Measurements from ENCODE around the gene OR10A2. TPM values are rescaled to one million over a fixed set of nuclear protein-coding genes. Genes with fewer than 3 reads are reported as not detected.

Gene OR10A2
- total and polyA plus RNA-seq, 10 of the 15 experiments (the other 5 are each of a cell fraction or from before 2014, with no cell fraction given): 0.04 to 0.06 TPM; not detected in 8

DNA sequence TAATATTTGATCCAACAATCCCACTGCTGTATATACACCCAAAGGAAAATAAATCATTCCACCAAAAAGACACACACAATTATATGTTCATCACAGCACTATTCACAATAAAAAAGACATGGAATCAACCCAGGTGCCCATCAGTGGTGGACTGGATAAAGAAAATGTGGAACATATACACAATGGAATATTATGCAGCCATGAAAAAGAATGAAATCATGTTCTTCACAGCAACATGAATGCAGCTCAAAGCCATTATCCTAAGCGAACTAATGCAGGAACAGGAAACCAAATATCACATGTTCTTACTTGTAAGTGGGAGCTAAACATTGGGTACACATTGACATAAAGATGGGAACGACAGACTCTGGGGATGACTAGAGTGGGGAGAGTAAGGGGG lies 56.8 kb downstream of the OR10A2 start:
- WGBS (ENCODE audit: insufficient coverage, insufficient replicate concordance, low lambda C conversion rate, missing lambda C conversion rate): 42% methylated on average over 2 of the region's 2 CpGs
- SMC1A ChIA-PET (ENCODE audit: uncharacterized antibody, unreplicated experiment): no interaction called here
- no peaks in the 10 kb centered on the region for H3K36me3 ChIP-seq (ENCODE audit: control insufficient read depth in 2 of 2, insufficient read depth in 2 of 2, low read length in 1 of 2)
- in situ Hi-C loops (cut with MboI) (no loop called here), intact Hi-C loops (cut with micrococcal nuclease; ENCODE audit: unreplicated experiment) (no loop called here)
- no peak overlapping the region for H3K27ac ChIP-seq (ENCODE audit: control insufficient read depth, insufficient read depth)
- H2AFZ ChIP-seq (ENCODE audit: control insufficient read depth, low read depth, low read length): no peak overlapping the region
- no peak for ATAC-seq
- no peaks in the 10 kb centered on the region for H3K9me3 ChIP-seq (replicated peaks; ENCODE audit: control insufficient read depth, insufficient read depth, low read length)
- H3K4me3 ChIP-seq: no peak overlapping the region
- RAD21 ChIA-PET (ENCODE audit: unreplicated experiment): no interaction called here
- POLR2A ChIA-PET: no interaction called here
- no peaks in the 10 kb centered on the region; a peak in 1 of 4 replicates for H3K27me3 ChIP-seq (replicated peaks in 1 of 2; ENCODE audit: control insufficient read depth in 2 of 2, insufficient read depth in 2 of 2, low read length in 1 of 2)
- H3K9ac ChIP-seq (ENCODE audit: control insufficient read depth, insufficient read depth, low read length): no peak overlapping the region
- no TSS peak for BruUV-seq (replicated peaks)
- H3K4me2 ChIP-seq (ENCODE audit: control insufficient read depth, insufficient read depth): no peak overlapping the region
- CTCF ChIA-PET: interaction anchor here (1.4 kb wide), 1 partner anchor 12 kb away, joined by 3 read pairs; no protein-coding TSS in a partner anchor
- H4K20me1 ChIP-seq (ENCODE audit: control insufficient read depth, insufficient read depth): no peaks in the 10 kb centered on the region
- H3K4me1 ChIP-seq (ENCODE audit: control insufficient read depth, insufficient read depth, low read length): no peaks in the 10 kb centered on the region
- no peak for FAIRE-seq
- DNase-seq (ENCODE audit: low read depth, low spot score): no peak
- no peaks in the 10 kb centered on the region for H3K79me2 ChIP-seq (ENCODE audit: control insufficient read depth, insufficient read depth, low read length)
- TF ChIP-seq RELA (IDR thresholded peaks at IDR 0.05; ENCODE audit: borderline replicate concordance, partially characterized antibody): no peak
- TF ChIP-seq PAX5 (IDR thresholded peaks at IDR 0.05; ENCODE audit: borderline replicate concordance, low read depth, low read length): no peak
- TF ChIP-seq NFIC (IDR thresholded peaks at IDR 0.05; ENCODE audit: low read depth, low read length): no peak
- no peak for TF ChIP-seq SMAD5 (IDR thresholded peaks at IDR 0.05; ENCODE audit: low read depth)
- no peak for TF ChIP-seq ZBED1 (IDR thresholded peaks at IDR 0.05; ENCODE audit: borderline replicate concordance)
- no peak for TF ChIP-seq SPI1 (IDR thresholded peaks at IDR 0.05; ENCODE audit: borderline replicate concordance, insufficient read depth, low read depth, low read length)
- TF ChIP-seq CREM (IDR thresholded peaks at IDR 0.05; ENCODE audit: low read depth): no peak
- no peak for TF ChIP-seq RFX5 (IDR thresholded peaks at IDR 0.05; ENCODE audit: low read depth, low read length)
- no peak for TF ChIP-seq CBX3 (IDR thresholded peaks at IDR 0.05; ENCODE audit: borderline replicate concordance, low read depth)
- no peak for TF ChIP-seq ETV6 (conservative IDR thresholded peaks at IDR 0.05 in 1 of 2, IDR thresholded peaks at IDR 0.05 in 1 of 2; ENCODE audit: borderline replicate concordance in 1 of 2, low read depth in 1 of 2)
- no peak for TF ChIP-seq IRF4 (IDR thresholded peaks at IDR 0.05; ENCODE audit: low read depth, low read length)
- TF ChIP-seq, protein P1, sequence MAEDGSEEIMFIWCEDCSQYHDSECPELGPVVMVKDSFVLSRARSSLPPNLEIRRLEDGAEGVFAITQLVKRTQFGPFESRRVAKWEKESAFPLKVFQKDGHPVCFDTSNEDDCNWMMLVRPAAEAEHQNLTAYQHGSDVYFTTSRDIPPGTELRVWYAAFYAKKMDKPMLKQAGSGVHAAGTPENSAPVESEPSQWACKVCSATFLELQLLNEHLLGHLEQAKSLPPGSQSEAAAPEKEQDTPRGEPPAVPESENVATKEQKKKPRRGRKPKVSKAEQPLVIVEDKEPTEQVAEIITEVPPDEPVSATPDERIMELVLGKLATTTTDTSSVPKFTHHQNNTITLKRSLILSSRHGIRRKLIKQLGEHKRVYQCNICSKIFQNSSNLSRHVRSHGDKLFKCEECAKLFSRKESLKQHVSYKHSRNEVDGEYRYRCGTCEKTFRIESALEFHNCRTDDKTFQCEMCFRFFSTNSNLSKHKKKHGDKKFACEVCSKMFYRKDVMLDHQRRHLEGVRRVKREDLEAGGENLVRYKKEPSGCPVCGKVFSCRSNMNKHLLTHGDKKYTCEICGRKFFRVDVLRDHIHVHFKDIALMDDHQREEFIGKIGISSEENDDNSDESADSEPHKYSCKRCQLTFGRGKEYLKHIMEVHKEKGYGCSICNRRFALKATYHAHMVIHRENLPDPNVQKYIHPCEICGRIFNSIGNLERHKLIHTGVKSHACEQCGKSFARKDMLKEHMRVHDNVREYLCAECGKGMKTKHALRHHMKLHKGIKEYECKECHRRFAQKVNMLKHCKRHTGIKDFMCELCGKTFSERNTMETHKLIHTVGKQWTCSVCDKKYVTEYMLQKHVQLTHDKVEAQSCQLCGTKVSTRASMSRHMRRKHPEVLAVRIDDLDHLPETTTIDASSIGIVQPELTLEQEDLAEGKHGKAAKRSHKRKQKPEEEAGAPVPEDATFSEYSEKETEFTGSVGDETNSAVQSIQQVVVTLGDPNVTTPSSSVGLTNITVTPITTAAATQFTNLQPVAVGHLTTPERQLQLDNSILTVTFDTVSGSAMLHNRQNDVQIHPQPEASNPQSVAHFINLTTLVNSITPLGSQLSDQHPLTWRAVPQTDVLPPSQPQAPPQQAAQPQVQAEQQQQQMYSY (CRISPR knock-in tag; IDR thresholded peaks at IDR 0.05): no peak
- TF ChIP-seq, protein P2, sequence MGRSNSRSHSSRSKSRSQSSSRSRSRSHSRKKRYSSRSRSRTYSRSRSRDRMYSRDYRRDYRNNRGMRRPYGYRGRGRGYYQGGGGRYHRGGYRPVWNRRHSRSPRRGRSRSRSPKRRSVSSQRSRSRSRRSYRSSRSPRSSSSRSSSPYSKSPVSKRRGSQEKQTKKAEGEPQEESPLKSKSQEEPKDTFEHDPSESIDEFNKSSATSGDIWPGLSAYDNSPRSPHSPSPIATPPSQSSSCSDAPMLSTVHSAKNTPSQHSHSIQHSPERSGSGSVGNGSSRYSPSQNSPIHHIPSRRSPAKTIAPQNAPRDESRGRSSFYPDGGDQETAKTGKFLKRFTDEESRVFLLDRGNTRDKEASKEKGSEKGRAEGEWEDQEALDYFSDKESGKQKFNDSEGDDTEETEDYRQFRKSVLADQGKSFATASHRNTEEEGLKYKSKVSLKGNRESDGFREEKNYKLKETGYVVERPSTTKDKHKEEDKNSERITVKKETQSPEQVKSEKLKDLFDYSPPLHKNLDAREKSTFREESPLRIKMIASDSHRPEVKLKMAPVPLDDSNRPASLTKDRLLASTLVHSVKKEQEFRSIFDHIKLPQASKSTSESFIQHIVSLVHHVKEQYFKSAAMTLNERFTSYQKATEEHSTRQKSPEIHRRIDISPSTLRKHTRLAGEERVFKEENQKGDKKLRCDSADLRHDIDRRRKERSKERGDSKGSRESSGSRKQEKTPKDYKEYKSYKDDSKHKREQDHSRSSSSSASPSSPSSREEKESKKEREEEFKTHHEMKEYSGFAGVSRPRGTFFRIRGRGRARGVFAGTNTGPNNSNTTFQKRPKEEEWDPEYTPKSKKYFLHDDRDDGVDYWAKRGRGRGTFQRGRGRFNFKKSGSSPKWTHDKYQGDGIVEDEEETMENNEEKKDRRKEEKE (IDR thresholded peaks at IDR 0.05): no peak
- no peak for TF ChIP-seq CHD1 (IDR thresholded peaks at IDR 0.05; ENCODE audit: low read depth, low read length)
- no peak for TF ChIP-seq GATAD2B (conservative IDR thresholded peaks at IDR 0.05; ENCODE audit: low read depth)
- TF ChIP-seq ZNF622 (IDR thresholded peaks at IDR 0.05): no peak
- TF ChIP-seq CBX5 (IDR thresholded peaks at IDR 0.05; ENCODE audit: low read depth): no peak
- TF ChIP-seq LARP7 (IDR thresholded peaks at IDR 0.05): no peak
- TF ChIP-seq, protein P3, sequence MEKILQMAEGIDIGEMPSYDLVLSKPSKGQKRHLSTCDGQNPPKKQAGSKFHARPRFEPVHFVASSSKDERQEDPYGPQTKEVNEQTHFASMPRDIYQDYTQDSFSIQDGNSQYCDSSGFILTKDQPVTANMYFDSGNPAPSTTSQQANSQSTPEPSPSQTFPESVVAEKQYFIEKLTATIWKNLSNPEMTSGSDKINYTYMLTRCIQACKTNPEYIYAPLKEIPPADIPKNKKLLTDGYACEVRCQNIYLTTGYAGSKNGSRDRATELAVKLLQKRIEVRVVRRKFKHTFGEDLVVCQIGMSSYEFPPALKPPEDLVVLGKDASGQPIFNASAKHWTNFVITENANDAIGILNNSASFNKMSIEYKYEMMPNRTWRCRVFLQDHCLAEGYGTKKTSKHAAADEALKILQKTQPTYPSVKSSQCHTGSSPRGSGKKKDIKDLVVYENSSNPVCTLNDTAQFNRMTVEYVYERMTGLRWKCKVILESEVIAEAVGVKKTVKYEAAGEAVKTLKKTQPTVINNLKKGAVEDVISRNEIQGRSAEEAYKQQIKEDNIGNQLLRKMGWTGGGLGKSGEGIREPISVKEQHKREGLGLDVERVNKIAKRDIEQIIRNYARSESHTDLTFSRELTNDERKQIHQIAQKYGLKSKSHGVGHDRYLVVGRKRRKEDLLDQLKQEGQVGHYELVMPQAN (conservative IDR thresholded peaks at IDR 0.05): no peak
